CD4-positive, alpha-beta T cell treated with Interleukin-17A for 1 hour (primary cell): ENCODE data around the gene WNT3.
"Not testable (repeated sequence)": the region's sequence is repeated elsewhere in the genome, so short reads cannot be mapped to it uniquely, and the experiment has no call there.

Source experiments
- DNase-seq: peaks from one replicate; pipeline ENCODE4 v3.0.0-alpha.2; 2020

WNT3 gene

GRCh38 chr17:46812624-46813318, 5.7 kb downstream of the WNT3 start:
- no peak for DNase-seq

GRCh38 chr17:46811978-46812583, 6.4 kb downstream of the WNT3 start:
- DNase-seq, result no peak

GRCh38 chr17:46810837-46811236, 7.7 kb downstream of the WNT3 start:
- DNase-seq, result no peak

- no peak for DNase-seq
Measured at GRCh38 chr17:46809110-46809571, 9.4 kb downstream of the WNT3 start.

GRCh38 chr17:46805771-46806170, 12.7 kb downstream of the WNT3 start:
- no peak for DNase-seq

- DNase-seq, result no peak
Measured at GRCh38 chr17:46803544-46803943, 14.9 kb downstream of the WNT3 start.

- DNase-seq, result no peak
Measured at GRCh38 chr17:46802800-46803199, 15.7 kb downstream of the WNT3 start.

GRCh38 chr17:46800573-46800972, 17.9 kb downstream of the WNT3 start:
- DNase-seq, result no peak

- no peak for DNase-seq
Measured at GRCh38 chr17:46796956-46797530, 21.4 kb downstream of the WNT3 start.

GRCh38 chr17:46796524-46796923, 22.0 kb downstream of the WNT3 start:
- no peak for DNase-seq

GRCh38 chr17:46796084-46796483, 22.4 kb downstream of the WNT3 start:
- DNase-seq, result no peak

GRCh38 chr17:46795379-46795952, 23.0 kb downstream of the WNT3 start:
- DNase-seq, result no peak

- no peak for DNase-seq
Measured at GRCh38 chr17:46794318-46794717, 24.2 kb downstream of the WNT3 start.

GRCh38 chr17:46793541-46793940, 25.0 kb downstream of the WNT3 start:
- no peak for DNase-seq

GRCh38 chr17:46793023-46793422, 25.5 kb downstream of the WNT3 start:
- DNase-seq, result not testable (repeated sequence)

GRCh38 chr17:46792071-46792470, 26.4 kb downstream of the WNT3 start:
- no peak for DNase-seq

GRCh38 chr17:46791531-46791930, 27.0 kb downstream of the WNT3 start:
- no peak for DNase-seq

- no peak for DNase-seq
Measured at GRCh38 chr17:46790216-46790615, 28.3 kb downstream of the WNT3 start.

GRCh38 chr17:46789610-46790009, 28.9 kb downstream of the WNT3 start:
- no peak for DNase-seq

GRCh38 chr17:46788796-46789195, 29.7 kb downstream of the WNT3 start:
- DNase-seq, result no peak

- no peak for DNase-seq
Measured at GRCh38 chr17:46788300-46788699, 30.2 kb downstream of the WNT3 start.

GRCh38 chr17:46787478-46787877, 31.0 kb downstream of the WNT3 start:
- no peak for DNase-seq

GRCh38 chr17:46785696-46786095, 32.8 kb downstream of the WNT3 start:
- DNase-seq, result no peak

- no peak for DNase-seq
Measured at GRCh38 chr17:46783031-46783593, 35.4 kb downstream of the WNT3 start.
